Gastroesophageal sphincter (tissue), 4 donors: ENCODE results near the gene PCBP3. TPM values are rescaled to one million over a fixed set of nuclear protein-coding genes. Genes with fewer than 3 reads are reported as not detected.

Source experiments
- ATAC-seq: fragments of 150-250 bp; one replicate; pipeline ENCODE4 v1.9.1; 2016; ENCODE audit warnings: mild to moderate bottlenecking, moderate library complexity
- H3K27ac ChIP-seq, 4 donors: fragments of 200-600 bp; sonication (generic) in 3 of 4; 1 replicate in 3 of 4; 2 replicates in 1 of 4; pipeline ENCODE4 v1.5.1; 2016 to 2019
- H3K27me3 ChIP-seq: fragments of 200-600 bp; sonication (generic); one replicate; pipeline ENCODE4 v1.5.1; 2019
- H3K36me3 ChIP-seq, 2 donors: fragments of 200-600 bp; sonication (generic); one replicate each; pipeline ENCODE4 v1.5.1; 2019; ENCODE audit warnings: control low read depth in 1 of 2
- H3K4me1 ChIP-seq, 3 donors: fragments of 200-600 bp; sonication (generic); 1 replicate in 2 of 3; 2 replicates in 1 of 3; pipeline ENCODE4 v1.5.1; 2016 to 2019; ENCODE audit warnings: control low read depth in 2 of 3
- H3K4me3 ChIP-seq, 2 donors: fragments of 200-600 bp; sonication (generic); one replicate each; pipeline ENCODE4 v1.5.1; 2019; ENCODE audit warnings: mild to moderate bottlenecking in 1 of 2, moderate library complexity in 1 of 2
- H3K9me3 ChIP-seq, 3 donors: fragments of 200-600 bp; sonication (generic); one replicate each; pipeline ENCODE4 v1.5.1; 2017 to 2019; ENCODE audit warnings: control low read depth in 2 of 3
- EP300 ChIP-seq: sonication (generic); formaldehyde crosslinking; IDR thresholded peaks from one replicate; pipeline ENCODE4 v1.6.1; 2017; ENCODE audit warnings: antibody characterized with exemption, mild to moderate bottlenecking
- POLR2A ChIP-seq, 2 donors: fragments of 450-650 bp; IDR thresholded peaks; one replicate each; pipeline ENCODE4 v1.6.1; 2017; ENCODE audit warnings: antibody characterized with exemption in 2 of 2, mild to moderate bottlenecking in 2 of 2, moderate library complexity in 1 of 2
- POLR2AphosphoS5 ChIP-seq: sonication (generic); formaldehyde crosslinking; IDR thresholded peaks from one replicate; pipeline ENCODE4 v1.6.1; 2017; ENCODE audit warnings: antibody characterized with exemption
- WGBS, 2 donors: methylation state at CpG; one replicate each; pipeline ENCODE4 v1.1.5; 2018; ENCODE audit warnings: low coverage in 1 of 2; 5-methylcytosine and 5-hydroxymethylcytosine counted together
- total RNA-seq, 4 donors: library from RNA; depleted of rRNA; stranded (reverse); fragments of >200 nt; gene quantifications; one replicate each; pipeline ENCODE4 v1.1.0, GENCODE V29; 2016
- TF ChIP-seq, protein P1 (sequence below), 4 experiments: fragments of 200-600 bp in 2 of 4; fragments of 450-650 bp in 2 of 4; sonication (generic) in 1 of 4; IDR thresholded peaks; one replicate each; pipeline ENCODE4 v1.5.1; 2017 to 2019; ENCODE audit warnings: antibody characterized with exemption in 4 of 4, mild to moderate bottlenecking in 2 of 4, moderate library complexity in 2 of 4

The PCBP3 gene
- total RNA-seq, 4 donors from 2014 or later = 5.1 to 14.8 (median 10.4) TPM

- no peak for ATAC-seq
- no CpG with 5 or more reads among the region's 17 CpGs for WGBS, 2 donors
These were observed 294.4 kb downstream of the PCBP3 start for GRCh38 chr21:45937721-45938452.

DNA sequence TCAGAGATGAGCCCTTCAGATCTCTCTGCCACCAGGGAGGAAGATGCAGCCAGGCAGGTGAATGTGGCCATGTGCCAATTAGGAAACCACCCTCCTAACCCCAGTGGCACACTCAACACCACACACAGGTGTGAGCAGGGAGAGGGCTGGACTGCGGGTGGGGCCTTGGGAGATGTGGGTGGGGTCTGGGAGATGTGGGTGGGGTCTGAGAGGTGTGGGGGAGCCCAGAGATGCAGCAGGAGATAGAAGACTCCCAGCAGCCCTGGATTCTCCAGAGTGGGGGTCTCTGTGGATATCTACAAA, 294.9 kb downstream of the PCBP3 start:
- TF ChIP-seq, protein P1, sequence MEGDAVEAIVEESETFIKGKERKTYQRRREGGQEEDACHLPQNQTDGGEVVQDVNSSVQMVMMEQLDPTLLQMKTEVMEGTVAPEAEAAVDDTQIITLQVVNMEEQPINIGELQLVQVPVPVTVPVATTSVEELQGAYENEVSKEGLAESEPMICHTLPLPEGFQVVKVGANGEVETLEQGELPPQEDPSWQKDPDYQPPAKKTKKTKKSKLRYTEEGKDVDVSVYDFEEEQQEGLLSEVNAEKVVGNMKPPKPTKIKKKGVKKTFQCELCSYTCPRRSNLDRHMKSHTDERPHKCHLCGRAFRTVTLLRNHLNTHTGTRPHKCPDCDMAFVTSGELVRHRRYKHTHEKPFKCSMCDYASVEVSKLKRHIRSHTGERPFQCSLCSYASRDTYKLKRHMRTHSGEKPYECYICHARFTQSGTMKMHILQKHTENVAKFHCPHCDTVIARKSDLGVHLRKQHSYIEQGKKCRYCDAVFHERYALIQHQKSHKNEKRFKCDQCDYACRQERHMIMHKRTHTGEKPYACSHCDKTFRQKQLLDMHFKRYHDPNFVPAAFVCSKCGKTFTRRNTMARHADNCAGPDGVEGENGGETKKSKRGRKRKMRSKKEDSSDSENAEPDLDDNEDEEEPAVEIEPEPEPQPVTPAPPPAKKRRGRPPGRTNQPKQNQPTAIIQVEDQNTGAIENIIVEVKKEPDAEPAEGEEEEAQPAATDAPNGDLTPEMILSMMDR (IDR thresholded peaks at IDR 0.05) = no peak
- TF ChIP-seq EP300 = no peak
- TF ChIP-seq POLR2A (IDR thresholded peaks at IDR 0.05) = no peak
- TF ChIP-seq POLR2AphosphoS5 = no peak
- Histone ChIP-seq H3K36me3 (peaks cover 0 to 29% of the 10 kb centered on the region in 2 donors), H3K4me3 (no peak overlapping the region), H3K9me3 (peaks cover 0 to 28% (median 0%) of the 10 kb centered on the region in 3 donors), H3K27me3 (no peaks in the 10 kb centered on the region), H3K4me1 (no peaks in the 10 kb centered on the region), H3K27ac (no peak overlapping the region)
- no peak for ATAC-seq
- 83% methylated on average over 1 of the region's 1 CpG; no CpG with 5 or more reads in 1 of the 2 donors for WGBS, 2 donors

More at GRCh38 chr21:45937721-45938452, 294.4 kb downstream of the PCBP3 start:
- H3K36me3 ChIP-seq = peaks cover 0 to 29% of the 10 kb centered on the region in 2 donors
- H3K27ac ChIP-seq = no peak overlapping the region
- H3K4me1 ChIP-seq = no peaks in the 10 kb centered on the region
- no peaks in the 10 kb centered on the region for H3K27me3 ChIP-seq
- H3K4me3 ChIP-seq = no peak overlapping the region
- peaks cover 0 to 28% (median 0%) of the 10 kb centered on the region in 3 donors for H3K9me3 ChIP-seq
- no peak for TF ChIP-seq POLR2A (IDR thresholded peaks at IDR 0.05)
- no peak for TF ChIP-seq EP300

DNA sequence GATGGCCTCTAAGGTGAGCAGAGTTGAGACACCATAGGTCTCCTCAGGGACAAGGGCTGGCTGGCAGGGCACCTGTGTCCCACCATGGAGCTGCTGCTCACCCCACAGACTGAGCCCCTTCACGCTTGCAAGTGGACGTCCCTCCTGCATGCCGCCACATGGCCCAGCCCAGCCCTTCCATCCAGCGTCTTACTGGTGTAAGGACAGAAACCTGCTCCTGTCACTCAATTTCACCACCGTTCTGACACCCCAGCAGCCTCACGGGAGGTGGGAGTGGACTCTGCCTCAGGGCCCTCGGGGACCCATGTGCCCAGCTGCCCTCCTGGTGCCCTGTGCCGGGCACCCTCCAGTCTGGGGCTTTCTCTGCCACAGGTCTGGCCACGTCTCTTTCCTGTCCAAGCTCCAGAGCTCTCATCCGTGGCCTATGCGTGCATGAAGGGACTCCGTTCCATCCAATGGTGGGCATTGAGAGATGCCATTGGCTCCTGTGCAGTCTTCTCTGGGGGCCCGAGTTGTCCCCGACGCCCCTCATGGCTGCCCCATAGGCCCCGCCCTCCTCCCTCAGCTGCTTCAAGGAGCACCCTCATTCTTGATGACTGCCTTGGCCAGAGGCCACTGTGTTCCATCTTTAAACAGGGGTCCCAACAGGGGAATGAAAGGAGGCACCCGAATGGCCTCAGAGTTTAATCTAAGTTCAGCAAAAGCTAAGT, 295.4 kb downstream of the PCBP3 start:
- Histone ChIP-seq H3K4me1 (no peaks in the 10 kb centered on the region), H3K36me3 (peaks cover 0 to 29% of the 10 kb centered on the region in 2 donors), H3K27ac (no peak overlapping the region), H3K27me3 (no peaks in the 10 kb centered on the region), H3K9me3 (peaks cover 0 to 28% (median 0%) of the 10 kb centered on the region in 3 donors), H3K4me3 (no peak overlapping the region)
- TF ChIP-seq, protein P1 (IDR thresholded peaks at IDR 0.05) = no peak
- no peak for TF ChIP-seq POLR2A (IDR thresholded peaks at IDR 0.05)
- TF ChIP-seq POLR2AphosphoS5 = no peak
- no peak for TF ChIP-seq EP300
- no peak for ATAC-seq
- 82 to 100% methylated on average over 1 to 3 of the region's 17 CpGs for WGBS, 2 donors

- Histone ChIP-seq H3K4me1 (no peaks in the 10 kb centered on the region), H3K9me3 (peaks cover 0 to 25% (median 0%) of the 10 kb centered on the region in 3 donors), H3K36me3 (peaks cover 0 to 29% of the 10 kb centered on the region in 2 donors), H3K27ac (no peak overlapping the region), H3K4me3 (no peak overlapping the region), H3K27me3 (no peaks in the 10 kb centered on the region)
- no CpG with 5 or more reads among the region's 15 CpGs for WGBS, 2 donors
- TF ChIP-seq POLR2A (IDR thresholded peaks at IDR 0.05) (no peak), EP300 (no peak), POLR2AphosphoS5 (no peak)
- no peak for ATAC-seq
These were observed 296.1 kb downstream of the PCBP3 start for GRCh38 chr21:45939521-45940045.

DNA sequence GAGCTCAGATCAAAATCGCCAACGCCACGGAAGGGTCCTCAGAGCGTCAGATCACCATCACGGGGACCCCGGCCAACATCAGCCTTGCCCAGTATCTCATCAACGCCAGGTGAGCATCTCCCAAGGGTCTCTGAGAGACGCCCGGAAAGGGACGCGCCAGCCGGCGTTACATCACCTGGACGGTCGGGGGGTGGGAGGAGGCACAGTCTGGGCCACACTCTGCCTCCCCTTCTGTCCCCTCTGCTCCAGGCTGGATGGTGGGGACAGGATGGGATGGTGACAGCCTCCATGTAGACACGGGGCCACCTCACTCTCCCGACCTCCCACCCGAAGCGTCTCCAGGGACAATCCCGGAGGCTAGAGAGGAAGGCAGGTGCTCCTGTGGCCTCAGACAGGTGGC, 296.6 kb downstream of the PCBP3 start:
- no peak overlapping the region for H3K27ac ChIP-seq
- TF ChIP-seq, protein P1 (IDR thresholded peaks at IDR 0.05) = no peak
- no peak for TF ChIP-seq EP300
- TF ChIP-seq POLR2AphosphoS5 = no peak
- TF ChIP-seq POLR2A (IDR thresholded peaks at IDR 0.05) = no peak
- 92% methylated on average over 5 of the region's 20 CpGs; no CpG with 5 or more reads in 1 of the 2 donors for WGBS, 2 donors

More for the DNA sequence above, 296.6 kb downstream of the PCBP3 start:
- peaks cover 0 to 20% (median 0%) of the 10 kb centered on the region in 3 donors for H3K9me3 ChIP-seq
- H3K36me3 ChIP-seq = peaks cover 0 to 24% of the 10 kb centered on the region in 2 donors
- no peaks in the 10 kb centered on the region for H3K4me1 ChIP-seq
- no peak overlapping the region for H3K4me3 ChIP-seq
- no peak for ATAC-seq
- no peaks in the 10 kb centered on the region for H3K27me3 ChIP-seq
